ENCODE results near the gene INSR. TPM values are rescaled to one million over a fixed set of nuclear protein-coding genes. Genes with fewer than 3 reads are reported as not detected.
"Not testable (repeated sequence)": the region's sequence is repeated elsewhere in the genome, so short reads cannot be mapped to it uniquely, and the experiment has no call there.

INSR gene
- total and polyA plus RNA-seq, 2 donors from 2014 or later, result 15.5 to 50.4 TPM

DNA sequence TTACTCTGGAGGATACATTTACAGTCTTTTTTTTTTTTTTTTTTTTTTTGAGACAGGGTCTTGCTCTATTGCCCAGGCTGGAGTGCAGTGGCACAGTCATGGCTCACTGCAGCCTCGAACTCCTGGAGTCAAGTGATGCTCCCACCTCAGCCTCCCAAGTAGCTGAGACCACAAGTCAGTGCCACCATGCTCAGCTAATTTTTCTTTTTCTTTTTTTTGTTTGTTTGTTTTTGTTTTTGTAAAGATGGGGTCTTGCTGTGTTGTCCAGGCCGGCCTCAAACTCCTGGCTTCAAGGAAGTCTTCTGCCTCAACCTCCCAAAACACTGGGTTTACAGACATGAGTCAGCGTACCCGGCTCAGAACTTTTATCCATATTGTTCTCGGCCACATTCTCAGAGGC is 64.5 kb downstream of the INSR start:
- no peak overlapping the region for H3K9ac ChIP-seq (ENCODE audit: low read length in 3 of 3)
- FAIRE-seq, result no peak

DNA sequence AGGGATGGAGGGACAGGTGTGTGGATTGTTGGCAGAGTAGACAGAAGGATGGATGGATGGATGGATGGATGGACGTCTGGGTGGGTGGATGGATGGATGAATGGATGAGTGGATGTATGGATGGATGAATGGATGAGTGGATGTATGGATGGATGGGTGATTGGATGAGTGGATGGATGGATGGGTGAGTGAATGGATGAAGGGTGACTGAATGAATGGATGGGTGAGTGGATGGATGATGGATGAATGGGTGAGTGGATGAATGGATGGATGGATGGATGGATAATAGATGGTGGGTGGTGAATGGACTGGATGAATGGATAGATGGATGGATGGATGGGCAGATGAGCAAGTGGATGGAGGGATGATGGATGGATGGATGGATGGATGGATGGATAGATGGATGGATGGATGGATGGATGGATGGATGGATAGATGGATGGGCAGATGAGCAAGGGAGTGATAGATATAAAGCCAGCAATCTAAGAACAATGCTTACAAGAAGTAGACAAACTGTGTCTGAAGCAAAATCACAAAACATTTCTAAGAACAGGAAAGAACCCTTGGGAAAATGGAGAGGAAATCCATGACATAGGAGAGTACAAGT is 65.2 kb downstream of the INSR start:
- H3K27me3 ChIP-seq (ENCODE audit: control insufficient read depth, insufficient read depth, low read length), result no peaks in the 10 kb centered on the region
- H3K27ac ChIP-seq (ENCODE audit: low read depth in 2 of 2, low read length in 2 of 2), result no peak overlapping the region
- FAIRE-seq (no peak), DNase-seq (no peak)
- intact Hi-C loops (cut with DNase I), result no loop called here
- H3K36me3 ChIP-seq (ENCODE audit: control insufficient read depth in 2 of 3, insufficient read depth in 3 of 3, low read length in 3 of 3), result no peaks in the 10 kb centered on the region
- H3K4me3 ChIP-seq (ENCODE audit: low read length in 3 of 3), result no peak overlapping the region
- H3K4me1 ChIP-seq (ENCODE audit: control insufficient read depth in 2 of 3, insufficient read depth in 2 of 3, low read depth in 1 of 3, low read length in 3 of 3), result peaks cover 0 to 10% (median 9%) of the 10 kb centered on the region in 3 donors
- no peak overlapping the region for H3K9ac ChIP-seq (ENCODE audit: low read length in 3 of 3)
- H3K9me3 ChIP-seq (ENCODE audit: control insufficient read depth in 2 of 3, insufficient read depth in 1 of 3, low read length in 3 of 3), result no peaks in the 10 kb centered on the region
- TF ChIP-seq, protein P1, sequence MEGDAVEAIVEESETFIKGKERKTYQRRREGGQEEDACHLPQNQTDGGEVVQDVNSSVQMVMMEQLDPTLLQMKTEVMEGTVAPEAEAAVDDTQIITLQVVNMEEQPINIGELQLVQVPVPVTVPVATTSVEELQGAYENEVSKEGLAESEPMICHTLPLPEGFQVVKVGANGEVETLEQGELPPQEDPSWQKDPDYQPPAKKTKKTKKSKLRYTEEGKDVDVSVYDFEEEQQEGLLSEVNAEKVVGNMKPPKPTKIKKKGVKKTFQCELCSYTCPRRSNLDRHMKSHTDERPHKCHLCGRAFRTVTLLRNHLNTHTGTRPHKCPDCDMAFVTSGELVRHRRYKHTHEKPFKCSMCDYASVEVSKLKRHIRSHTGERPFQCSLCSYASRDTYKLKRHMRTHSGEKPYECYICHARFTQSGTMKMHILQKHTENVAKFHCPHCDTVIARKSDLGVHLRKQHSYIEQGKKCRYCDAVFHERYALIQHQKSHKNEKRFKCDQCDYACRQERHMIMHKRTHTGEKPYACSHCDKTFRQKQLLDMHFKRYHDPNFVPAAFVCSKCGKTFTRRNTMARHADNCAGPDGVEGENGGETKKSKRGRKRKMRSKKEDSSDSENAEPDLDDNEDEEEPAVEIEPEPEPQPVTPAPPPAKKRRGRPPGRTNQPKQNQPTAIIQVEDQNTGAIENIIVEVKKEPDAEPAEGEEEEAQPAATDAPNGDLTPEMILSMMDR (IDR thresholded peaks at IDR 0.05; ENCODE audit: borderline replicate concordance, extremely low read depth, insufficient read depth), result no peak

More for the DNA sequence above, 64.5 kb downstream of the INSR start:
- Histone ChIP-seq H3K4me1 (ENCODE audit: control insufficient read depth in 2 of 3, insufficient read depth in 2 of 3, low read depth in 1 of 3, low read length in 3 of 3) (peaks cover 0 to 6% (median 5%) of the 10 kb centered on the region in 3 donors), H3K27ac (ENCODE audit: low read depth in 2 of 2, low read length in 2 of 2) (no peak overlapping the region), H3K4me3 (ENCODE audit: low read length in 3 of 3) (no peak overlapping the region), H3K27me3 (ENCODE audit: control insufficient read depth, insufficient read depth, low read length) (no peaks in the 10 kb centered on the region), H3K9me3 (ENCODE audit: control insufficient read depth in 2 of 3, insufficient read depth in 1 of 3, low read length in 3 of 3) (no peaks in the 10 kb centered on the region), H3K36me3 (ENCODE audit: control insufficient read depth in 2 of 3, insufficient read depth in 3 of 3, low read length in 3 of 3) (no peaks in the 10 kb centered on the region)
- TF ChIP-seq, protein P1 (IDR thresholded peaks at IDR 0.05; ENCODE audit: borderline replicate concordance, extremely low read depth, insufficient read depth), result no peak
- DNase-seq, result no peak
- intact Hi-C loops (cut with DNase I), result no loop called here

DNA sequence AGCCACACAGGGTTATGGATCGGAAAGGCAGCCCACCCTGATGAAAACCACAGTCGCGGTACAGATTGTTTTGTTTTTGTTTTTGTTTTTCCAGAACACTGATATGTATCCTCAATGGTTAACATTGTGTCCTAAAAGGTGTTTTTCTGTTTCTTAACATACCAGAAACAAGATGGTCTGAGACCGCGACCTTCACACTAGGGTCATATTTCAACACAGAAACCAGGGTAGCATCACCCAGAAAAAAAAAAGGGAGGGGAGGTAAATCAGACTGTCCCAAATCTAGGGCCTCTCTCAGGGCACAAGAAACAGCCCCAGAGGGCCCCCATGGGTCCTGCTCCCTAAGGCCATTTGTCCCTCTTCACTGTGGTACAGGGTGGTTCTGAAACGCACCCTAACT is 66.5 kb downstream of the INSR start:
- no peak overlapping the region for H3K9ac ChIP-seq (ENCODE audit: low read length in 3 of 3)
- TF ChIP-seq, protein P1 (IDR thresholded peaks at IDR 0.05; ENCODE audit: borderline replicate concordance, extremely low read depth, insufficient read depth), result no peak
- DNase-seq (no peak), FAIRE-seq (no peak)
- no peak overlapping the region for H3K27ac ChIP-seq (ENCODE audit: low read depth in 2 of 2, low read length in 2 of 2)
- intact Hi-C loops (cut with DNase I), result no loop called here
- H3K9me3 ChIP-seq (ENCODE audit: control insufficient read depth in 2 of 3, insufficient read depth in 1 of 3, low read length in 3 of 3), result no peaks in the 10 kb centered on the region
- peaks cover 0 to 15% (median 9%) of the 10 kb centered on the region in 3 donors for H3K4me1 ChIP-seq (ENCODE audit: control insufficient read depth in 2 of 3, insufficient read depth in 2 of 3, low read depth in 1 of 3, low read length in 3 of 3)
- no peak overlapping the region for H3K4me3 ChIP-seq (ENCODE audit: low read length in 3 of 3)
- H3K36me3 ChIP-seq (ENCODE audit: control insufficient read depth in 2 of 3, insufficient read depth in 3 of 3, low read length in 3 of 3), result no peaks in the 10 kb centered on the region
- no peaks in the 10 kb centered on the region for H3K27me3 ChIP-seq (ENCODE audit: control insufficient read depth, insufficient read depth, low read length)

DNA sequence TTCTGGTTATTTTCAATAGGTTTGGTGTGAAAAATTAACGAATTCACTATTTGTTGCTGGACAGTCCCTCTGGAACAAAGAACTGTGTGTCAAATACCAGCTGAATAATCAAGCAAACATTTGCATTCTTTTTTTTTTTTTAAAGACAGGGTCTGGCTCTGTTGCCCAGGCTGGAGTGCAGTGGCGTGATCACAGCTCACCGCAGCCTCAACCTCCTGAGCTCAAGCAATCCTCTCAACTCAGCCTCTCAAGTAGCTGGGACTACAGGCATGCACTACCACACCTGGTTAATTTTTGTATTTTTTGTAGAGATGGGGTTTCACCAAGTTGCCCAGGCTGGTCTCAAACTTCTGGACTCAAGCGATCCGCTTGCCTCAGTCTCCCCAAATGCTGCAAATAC is 67.1 kb downstream of the INSR start:
- DNase-seq; intact Hi-C loops (cut with DNase I); H3K4me3 ChIP-seq (ENCODE audit: low read length in 3 of 3); H3K9ac ChIP-seq (ENCODE audit: low read length in 3 of 3); H3K9me3 ChIP-seq (ENCODE audit: control insufficient read depth in 2 of 3, insufficient read depth in 1 of 3, low read length in 3 of 3); H3K36me3 ChIP-seq (ENCODE audit: control insufficient read depth in 2 of 3, insufficient read depth in 3 of 3, low read length in 3 of 3); H3K27me3 ChIP-seq (ENCODE audit: control insufficient read depth, insufficient read depth, low read length); H3K27ac ChIP-seq (ENCODE audit: low read depth in 2 of 2, low read length in 2 of 2); FAIRE-seq: not testable (repeated sequence)
- peaks cover 0 to 15% (median 14%) of the 10 kb centered on the region in 3 donors for H3K4me1 ChIP-seq (ENCODE audit: control insufficient read depth in 2 of 3, insufficient read depth in 2 of 3, low read depth in 1 of 3, low read length in 3 of 3)

Data from kidney (tissue), 14 donors.